Spinal cord (tissue), 10 donors: ENCODE results near the gene PEMT. TPM values are rescaled to one million over a fixed set of nuclear protein-coding genes. Genes with fewer than 3 reads are reported as not detected.

Experiments used
- DNase-seq, 6 donors: peaks; one replicate each; pipeline versions ENCODE4 v3.0.0 to v3.0.0-alpha.2; 2013 to 2015; ENCODE audit warnings: low spot score in 6 of 6, low read depth in 4 of 6
- H3K27ac ChIP-seq: one replicate; pipeline ENCODE4 v1.5.1; 2013; ENCODE audit warnings: low read depth, low read length, control low read depth
- H3K27me3 ChIP-seq: one replicate; pipeline ENCODE4 v1.6.1; 2013; ENCODE audit warnings: low read length; ENCODE audit not compliant: control insufficient read depth, insufficient read depth
- H3K36me3 ChIP-seq: one replicate; pipeline ENCODE4 v1.6.1; 2013; ENCODE audit warnings: low read length; ENCODE audit not compliant: control insufficient read depth, insufficient read depth
- H3K4me1 ChIP-seq: one replicate; pipeline ENCODE4 v1.6.1; 2013; ENCODE audit warnings: low read length; ENCODE audit not compliant: control insufficient read depth, insufficient read depth
- H3K4me3 ChIP-seq: one replicate; pipeline ENCODE4 v1.5.1; 2013; ENCODE audit warnings: low read depth, low read length, control low read depth
- H3K9me3 ChIP-seq: one replicate; pipeline ENCODE4 v1.6.1; 2013; ENCODE audit warnings: low read length; ENCODE audit not compliant: control insufficient read depth, insufficient read depth
- WGBS: methylation state at CpG from one replicate; pipeline ENCODE4 v1.1.5; 2013; ENCODE audit warnings: missing lambda C conversion rate; ENCODE audit not compliant: insufficient coverage; 5-methylcytosine and 5-hydroxymethylcytosine counted together
- polyA plus RNA-seq, 2 donors: library from polyadenylated mRNA; unstranded; fragments of 120-200 nt; gene quantifications; one replicate each; pipeline ENCODE4 v1.2.1, GENCODE V29; 2013; ENCODE audit not compliant: insufficient read length in 2 of 2
- total RNA-seq, 2 donors: library from RNA; depleted of rRNA in 1 of 2; stranded (reverse); fragments of 120-200 nt in 1 of 2; fragments of >200 nt in 1 of 2; gene quantifications; one replicate each; pipeline versions ENCODE4 v1.2.3 to v1.2.4, GENCODE V29; 2013 to 2014
- donor health status: healthy.

PEMT gene
- total and polyA plus RNA-seq, 4 donors: 28.5 to 48.3 (median 43.9) TPM

DNA sequence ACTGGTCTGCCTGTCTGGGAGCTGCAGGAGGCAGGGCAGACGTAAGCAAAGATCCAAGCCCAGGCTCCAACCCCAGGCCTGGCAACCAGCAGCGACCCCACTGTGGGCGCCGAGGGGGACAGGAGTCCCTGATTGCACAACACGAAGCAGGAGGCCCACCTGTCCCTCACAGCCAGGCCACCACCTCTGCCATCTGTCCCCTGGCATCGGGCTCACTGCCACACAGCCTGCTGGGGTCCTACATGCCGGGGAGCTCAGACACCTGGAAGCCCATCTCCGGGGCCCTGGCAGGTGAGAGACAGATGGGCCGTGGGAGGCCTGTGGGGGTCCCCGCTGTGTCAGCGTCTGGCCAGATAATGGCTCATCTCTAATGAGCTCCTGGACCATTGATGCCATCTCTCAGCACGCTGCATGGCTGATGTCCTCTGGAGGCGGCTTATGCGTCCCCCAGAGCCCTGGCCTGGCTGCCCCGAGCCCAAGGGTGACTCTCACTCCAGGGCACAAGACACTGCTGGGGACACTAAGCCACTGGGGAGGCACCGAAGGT lies 84.0 kb downstream of the PEMT start:
- WGBS: 77% methylated on average over 16 of the region's 16 CpGs
- Histone ChIP-seq H3K27me3 (no peaks in the 10 kb centered on the region), H3K9me3 (no peaks in the 10 kb centered on the region), H3K4me1 (peaks cover 66% of the 10 kb centered on the region), H3K27ac (no peak overlapping the region), H3K36me3 (peaks cover 72% of the 10 kb centered on the region), H3K4me3 (no peak overlapping the region)
- no peak for DNase-seq

DNA sequence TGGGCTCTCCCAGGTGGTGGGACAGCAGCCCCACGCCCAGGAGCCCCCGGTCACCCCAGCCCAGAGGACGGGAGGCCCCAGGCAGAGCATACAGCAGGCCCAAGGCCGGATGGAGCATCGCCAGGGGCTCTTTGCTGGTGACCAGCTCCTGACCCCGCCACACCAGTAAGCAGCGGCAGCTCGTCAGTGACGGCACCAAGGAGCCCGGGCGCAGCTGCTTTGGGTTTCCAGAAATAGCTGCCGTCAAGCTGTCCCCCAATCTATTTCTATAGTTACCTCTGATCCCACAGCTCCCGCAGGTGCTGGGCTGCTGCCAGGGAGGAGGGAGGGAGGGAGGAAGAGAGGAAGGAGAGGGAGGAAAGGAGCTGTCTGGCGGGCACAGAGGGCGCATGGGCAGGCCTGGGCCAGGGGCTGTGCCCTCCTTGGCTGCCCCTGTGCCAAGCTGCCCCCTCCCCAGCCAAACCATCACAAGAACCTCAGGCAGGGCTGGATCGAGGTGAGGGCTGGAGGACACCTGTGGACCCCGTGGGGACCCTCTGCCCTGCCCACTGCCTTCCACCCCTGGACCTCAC lies 84.5 kb downstream of the PEMT start:
- H3K27ac ChIP-seq: peak overlapping the region; percentile 11
- peak in 2 of 6 donors; percentile 42 to 51 for DNase-seq
- WGBS: 56% methylated on average over 13 of the region's 17 CpGs

GRCh38 chr17:17506181-17506741 lies 85.2 kb downstream of the PEMT start:
- DNase-seq: peak in 1 of 6 donors; percentile 63
- Histone ChIP-seq H3K27me3 (no peaks in the 10 kb centered on the region), H3K4me3 (no peak overlapping the region), H3K9me3 (no peaks in the 10 kb centered on the region), H3K4me1 (peaks cover 64% of the 10 kb centered on the region), H3K36me3 (peaks cover 64% of the 10 kb centered on the region), H3K27ac (peak overlapping the region; percentile 11)
- 63% methylated on average over 21 of the region's 22 CpGs for WGBS

More for the DNA sequence above, 84.5 kb downstream of the PEMT start:
- Histone ChIP-seq H3K4me3 (no peak overlapping the region), H3K9me3 (no peaks in the 10 kb centered on the region), H3K36me3 (peaks cover 67% of the 10 kb centered on the region), H3K4me1 (peaks cover 66% of the 10 kb centered on the region), H3K27me3 (no peaks in the 10 kb centered on the region)

DNA sequence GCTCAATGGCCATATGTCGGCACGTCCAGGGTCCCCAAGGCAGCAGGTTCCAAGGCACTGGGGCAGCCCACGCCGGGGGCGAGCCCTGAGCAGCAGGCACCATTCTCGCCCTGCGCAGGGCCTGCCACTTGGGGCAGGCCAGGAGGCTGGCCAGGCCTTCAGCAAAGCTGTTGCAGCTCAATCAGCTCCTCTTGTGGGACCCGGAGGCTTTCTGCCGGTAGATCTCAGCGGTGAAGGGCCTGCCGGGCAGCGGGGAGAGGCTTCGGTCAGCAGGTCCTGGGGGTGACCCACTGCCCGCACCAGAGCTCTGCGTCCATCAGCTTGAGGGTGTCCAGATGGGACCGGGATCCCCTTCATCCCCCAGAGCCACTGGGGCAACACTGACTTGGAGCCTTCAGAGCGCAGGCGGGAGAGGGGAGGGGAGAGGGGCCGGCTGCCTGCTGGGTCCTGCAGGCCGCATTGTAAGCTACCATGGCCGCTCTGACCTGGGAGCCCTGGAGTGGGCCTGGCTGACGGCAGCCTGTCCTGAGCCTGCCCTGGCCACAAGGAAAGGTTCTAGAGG lies 85.8 kb downstream of the PEMT start:
- H3K4me1 ChIP-seq: peaks cover 59% of the 10 kb centered on the region
- WGBS: 89% methylated on average over 22 of the region's 22 CpGs
- H3K4me3 ChIP-seq: no peak overlapping the region
- DNase-seq: no peak
- no peaks in the 10 kb centered on the region for H3K27me3 ChIP-seq
- H3K27ac ChIP-seq: no peak overlapping the region
- H3K9me3 ChIP-seq: no peaks in the 10 kb centered on the region
- H3K36me3 ChIP-seq: peaks cover 59% of the 10 kb centered on the region

GRCh38 chr17:17505151-17505550 lies 86.4 kb downstream of the PEMT start:
- no peaks in the 10 kb centered on the region for H3K27me3 ChIP-seq
- DNase-seq: no peak
- H3K4me3 ChIP-seq: no peak overlapping the region
- 89% methylated on average over 1 of the region's 5 CpGs for WGBS
- H3K36me3 ChIP-seq: peaks cover 53% of the 10 kb centered on the region
- H3K27ac ChIP-seq: no peak overlapping the region
- H3K9me3 ChIP-seq: no peaks in the 10 kb centered on the region
- peaks cover 54% of the 10 kb centered on the region for H3K4me1 ChIP-seq

- Histone ChIP-seq H3K36me3 (peaks cover 49% of the 10 kb centered on the region), H3K27me3 (no peaks in the 10 kb centered on the region), H3K4me3 (no peak overlapping the region), H3K4me1 (peaks cover 53% of the 10 kb centered on the region), H3K9me3 (no peaks in the 10 kb centered on the region), H3K27ac (no peak overlapping the region)
- 80% methylated on average over 16 of the region's 20 CpGs for WGBS
- DNase-seq: no peak
These were observed 87.0 kb downstream of the PEMT start for GRCh38 chr17:17504341-17505140.

DNA sequence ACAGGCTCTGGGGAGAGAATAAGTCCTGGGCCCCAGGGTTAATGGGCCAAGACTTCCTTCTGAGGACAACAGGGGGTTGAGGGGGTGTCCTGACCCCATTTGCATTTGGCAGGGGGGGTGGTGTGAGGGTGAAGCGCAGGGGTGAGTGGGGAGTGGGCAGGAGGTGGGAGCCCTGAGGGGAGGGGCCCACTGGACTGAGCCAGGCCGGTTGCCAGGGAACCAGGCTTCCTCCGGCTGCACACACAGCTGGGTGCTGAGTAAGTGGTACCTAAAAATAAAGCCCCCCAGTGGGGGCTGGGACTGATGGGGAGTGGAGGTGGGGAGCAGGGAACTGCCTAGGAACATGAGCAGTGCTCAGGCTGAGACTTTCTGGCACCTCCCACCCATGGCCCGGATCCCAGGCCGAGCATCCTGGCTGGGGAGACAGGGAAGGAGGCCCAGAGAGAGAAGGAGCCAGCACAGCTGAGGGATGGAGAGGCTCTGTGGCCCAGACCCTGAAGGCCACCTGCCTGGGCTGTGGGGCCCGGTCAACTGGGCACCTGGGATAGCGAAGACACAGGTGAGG lies 87.9 kb downstream of the PEMT start:
- 30% methylated on average over 4 of the region's 7 CpGs for WGBS
- H3K27ac ChIP-seq: no peak overlapping the region
- peaks cover 51% of the 10 kb centered on the region for H3K4me1 ChIP-seq
- H3K36me3 ChIP-seq: peaks cover 43% of the 10 kb centered on the region
- H3K27me3 ChIP-seq: no peaks in the 10 kb centered on the region
- peak in 2 of 6 donors; percentile 44 to 82 for DNase-seq
- H3K4me3 ChIP-seq: no peak overlapping the region
- no peaks in the 10 kb centered on the region for H3K9me3 ChIP-seq

- H3K9me3 ChIP-seq: no peaks in the 10 kb centered on the region
- H3K4me3 ChIP-seq: no peak overlapping the region
- peaks cover 38% of the 10 kb centered on the region for H3K36me3 ChIP-seq
- H3K4me1 ChIP-seq: peaks cover 46% of the 10 kb centered on the region
- 90% methylated on average over 20 of the region's 21 CpGs for WGBS
- no peaks in the 10 kb centered on the region for H3K27me3 ChIP-seq
- no peak for DNase-seq
- no peak overlapping the region for H3K27ac ChIP-seq
These were observed 88.6 kb downstream of the PEMT start for GRCh38 chr17:17502741-17503565.
